Colonic mucosa (tissue), 4 donors: ENCODE data around the gene ITGB4. TPM values are rescaled to one million over a fixed set of nuclear protein-coding genes. Genes with fewer than 3 reads are reported as not detected.
A peak's percentile ranks its signal among the peaks of the same experiment; 100 is the strongest.

Experiments
- DNase-seq: peaks from one replicate; pipeline ENCODE4 v3.0.0-alpha.2; 2020
- H3K27ac ChIP-seq: fragments of 200-600 bp; one replicate; pipeline ENCODE4 v1.8.0; 2021
- H3K27me3 ChIP-seq: fragments of 200-600 bp; one replicate; pipeline ENCODE4 v1.8.0; 2021
- H3K36me3 ChIP-seq: fragments of 200-600 bp; one replicate; pipeline ENCODE4 v1.8.0; 2021
- H3K4me1 ChIP-seq: fragments of 200-600 bp; one replicate; pipeline ENCODE4 v1.8.0; 2021; ENCODE audit warnings: mild to moderate bottlenecking
- H3K4me3 ChIP-seq: fragments of 200-600 bp; one replicate; pipeline ENCODE4 v1.8.0; 2021
- H3K9ac ChIP-seq, 2 donors: one replicate each; pipeline ENCODE4 v1.7.0; 2013; ENCODE audit warnings: control low read depth in 2 of 2, low read depth in 2 of 2, low read length in 2 of 2
- H3K9me3 ChIP-seq: fragments of 200-600 bp; one replicate; pipeline ENCODE4 v1.8.0; 2021
- CTCF ChIP-seq: fragments of 200-600 bp; IDR thresholded peaks from one replicate; pipeline ENCODE4 v1.8.0; 2022; ENCODE audit warnings: antibody characterized with exemption, mild to moderate bottlenecking
- intact Hi-C: fragments of 100-400 bp; cut with DNase I; formaldehyde crosslinking; loops from one replicate; pipeline ENCODE4 v1.14.1; 2022
- total RNA-seq, 2 donors: library from RNA; stranded (reverse); fragmentation: NEBNext Ultra II Directional in 1 of 2; extraction: Animal tissue kit (Norgen Biotek cat#: 25700) in 1 of 2; gene quantifications; one replicate each; pipeline ENCODE4 v1.2.1, GENCODE V29; 2021
- donor health status: healthy.
- donor health status: DM: no; HTN: no; CAD: no.
- donor health status: DM: no; HTN: no; CAD: no.

Gene ITGB4
- total RNA-seq, 2 donors from 2014 or later = 267 to 272 TPM

GRCh38 chr17:75785016-75785890 is 64.0 kb downstream of the ITGB4 start:
- intact Hi-C loops = no loop called here
- TF ChIP-seq CTCF = no peak
- H3K4me1 ChIP-seq = peaks cover 7% of the 10 kb centered on the region

GRCh38 chr17:75791254-75791653 is 70.0 kb downstream of the ITGB4 start:
- Histone ChIP-seq H3K4me3 (no peak overlapping the region), H3K9ac (no peak overlapping the region), H3K27me3 (no peaks in the 10 kb centered on the region), H3K9me3 (no peaks in the 10 kb centered on the region), H3K27ac (no peak overlapping the region), H3K36me3 (no peaks in the 10 kb centered on the region), H3K4me1 (peaks cover 6% of the 10 kb centered on the region)
- intact Hi-C loops = no loop called here
- no peak for DNase-seq
- TF ChIP-seq CTCF = no peak

More at GRCh38 chr17:75785016-75785890, 64.0 kb downstream of the ITGB4 start:
- peak overlapping the region; percentile 97 for H3K27ac ChIP-seq
- H3K36me3 ChIP-seq = no peaks in the 10 kb centered on the region
- no peaks in the 10 kb centered on the region for H3K27me3 ChIP-seq
- peak overlapping the region; percentile 60 to 86 for H3K9ac ChIP-seq
- H3K9me3 ChIP-seq = no peaks in the 10 kb centered on the region
- peak overlapping the region; percentile 50 for H3K4me3 ChIP-seq
- peak; percentile 91 for DNase-seq

DNA sequence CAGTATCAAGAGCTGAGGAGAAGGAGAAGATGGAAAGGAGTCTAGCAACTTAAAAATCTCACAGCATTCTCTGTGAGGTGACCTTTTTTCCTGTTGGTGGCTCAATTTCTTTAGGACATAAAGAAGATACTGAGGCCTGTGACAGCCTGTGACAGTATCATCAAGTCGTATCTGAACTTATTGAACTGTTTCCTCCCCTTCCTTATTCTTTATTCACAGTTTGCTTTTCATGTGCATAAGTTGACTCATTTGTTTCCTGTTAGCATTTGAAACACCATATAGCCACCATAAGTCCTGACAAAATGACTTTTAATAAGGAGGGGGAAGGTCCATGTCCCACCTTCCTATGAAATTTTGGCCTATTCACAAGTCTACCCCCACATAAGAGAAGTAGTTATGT is 72.2 kb downstream of the ITGB4 start:
- Histone ChIP-seq H3K36me3 (peaks cover 6% of the 10 kb centered on the region), H3K27me3 (no peaks in the 10 kb centered on the region), H3K27ac (no peak overlapping the region), H3K4me1 (no peaks in the 10 kb centered on the region), H3K4me3 (no peak overlapping the region), H3K9me3 (no peaks in the 10 kb centered on the region), H3K9ac (no peak overlapping the region)
- no peak for DNase-seq
- TF ChIP-seq CTCF = no peak
- intact Hi-C loops = no loop called here

- H3K27ac ChIP-seq = no peak overlapping the region
- H3K9me3 ChIP-seq = no peaks in the 10 kb centered on the region
- no peaks in the 10 kb centered on the region for H3K27me3 ChIP-seq
- no peaks in the 10 kb centered on the region for H3K4me1 ChIP-seq
- H3K36me3 ChIP-seq = peaks cover 6% of the 10 kb centered on the region
- intact Hi-C loops = no loop called here
- no peak for DNase-seq
- H3K4me3 ChIP-seq = no peak overlapping the region
- TF ChIP-seq CTCF = no peak
- no peak overlapping the region for H3K9ac ChIP-seq
Observed at GRCh38 chr17:75795820-75796607, 74.8 kb downstream of the ITGB4 start.

DNA sequence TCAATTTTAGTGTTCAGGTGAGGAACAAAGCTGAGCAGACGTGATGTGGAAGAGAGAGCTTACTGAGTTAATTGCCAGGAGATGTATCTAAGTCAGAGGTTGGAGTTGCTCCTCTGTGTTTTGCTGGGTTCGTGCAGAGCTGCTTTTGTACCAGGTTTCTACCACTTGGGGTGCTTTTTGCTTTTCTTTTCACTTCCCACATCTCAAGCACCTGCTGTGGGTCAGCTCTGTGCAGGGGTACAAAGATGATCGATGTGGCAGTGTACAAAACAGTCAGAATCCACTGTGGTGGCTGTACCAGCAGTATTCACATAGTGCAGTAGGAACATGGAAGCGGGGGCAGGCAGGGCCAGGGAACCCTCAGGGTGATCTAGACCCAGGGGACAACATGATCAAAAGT is 78.1 kb downstream of the ITGB4 start:
- Histone ChIP-seq H3K36me3 (peaks cover 6% of the 10 kb centered on the region), H3K4me3 (no peak overlapping the region), H3K9me3 (no peaks in the 10 kb centered on the region), H3K27ac (no peak overlapping the region), H3K27me3 (no peaks in the 10 kb centered on the region), H3K9ac (no peak overlapping the region), H3K4me1 (no peaks in the 10 kb centered on the region)
- no peak for TF ChIP-seq CTCF
- intact Hi-C loops = no loop called here
- no peak for DNase-seq
